ENCODE data around the gene YIF1B.

The YIF1B gene

DNA sequence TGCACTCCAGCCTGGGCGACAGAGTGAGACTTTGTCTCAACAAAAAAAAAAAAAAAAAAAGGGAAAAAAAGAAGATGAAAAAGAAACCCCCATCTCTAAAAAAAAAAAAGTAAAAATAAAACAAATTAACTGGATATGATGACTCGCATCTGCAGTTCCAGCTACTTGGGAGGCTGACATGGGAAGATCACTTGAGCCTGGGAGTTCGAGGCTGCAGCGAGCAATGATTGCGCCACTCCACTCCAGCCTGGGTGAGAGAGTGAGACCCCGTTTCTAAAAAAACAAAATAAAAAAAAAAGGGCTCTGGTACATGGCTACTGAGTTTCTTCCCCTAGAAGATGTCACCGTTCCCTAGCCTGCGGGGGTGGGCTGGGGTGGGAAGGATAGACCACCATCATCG lies 17.5 kb upstream of the YIF1B start:
- no peak for DNase-seq

DNA sequence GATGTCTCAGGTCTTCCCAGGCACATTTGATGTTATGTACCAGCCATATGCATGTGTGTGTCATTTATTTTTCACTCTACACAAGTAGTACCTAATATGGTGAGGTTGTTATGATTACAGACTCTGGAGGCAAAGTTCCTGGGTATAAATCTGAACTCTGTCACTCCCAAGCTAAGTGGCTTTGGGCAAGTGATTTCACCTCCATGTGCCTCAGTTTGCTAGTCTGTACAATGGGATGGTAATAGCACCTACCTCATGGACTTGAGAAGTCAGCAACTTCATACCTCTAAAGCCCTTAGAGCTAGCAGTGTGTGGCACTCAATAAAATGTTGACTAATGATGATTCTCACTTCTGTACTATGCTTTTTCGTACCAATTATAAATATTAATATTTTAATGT lies 16.0 kb upstream of the YIF1B start:
- DNase-seq = no peak

DNA sequence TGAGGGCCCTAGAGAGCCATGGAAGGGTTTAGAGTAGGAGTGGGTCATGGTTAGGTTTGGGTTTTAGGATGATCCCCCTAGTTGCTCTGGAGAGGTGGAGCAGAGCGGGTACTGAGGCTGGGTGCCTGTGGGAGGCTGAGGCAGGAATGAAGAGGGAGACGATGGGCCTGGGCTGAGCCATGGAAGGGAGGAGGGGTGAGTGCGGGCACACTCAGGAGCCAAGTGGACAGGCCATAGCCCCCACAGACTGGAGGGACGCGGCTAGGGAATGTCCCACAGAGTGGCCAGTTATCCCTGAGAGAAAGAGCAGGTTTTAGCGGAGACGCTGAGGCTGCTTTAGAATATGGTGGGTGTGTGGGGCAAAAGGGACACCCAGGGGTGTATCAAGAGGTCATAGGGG lies 13.9 kb upstream of the YIF1B start:
- no peak for DNase-seq

DNA sequence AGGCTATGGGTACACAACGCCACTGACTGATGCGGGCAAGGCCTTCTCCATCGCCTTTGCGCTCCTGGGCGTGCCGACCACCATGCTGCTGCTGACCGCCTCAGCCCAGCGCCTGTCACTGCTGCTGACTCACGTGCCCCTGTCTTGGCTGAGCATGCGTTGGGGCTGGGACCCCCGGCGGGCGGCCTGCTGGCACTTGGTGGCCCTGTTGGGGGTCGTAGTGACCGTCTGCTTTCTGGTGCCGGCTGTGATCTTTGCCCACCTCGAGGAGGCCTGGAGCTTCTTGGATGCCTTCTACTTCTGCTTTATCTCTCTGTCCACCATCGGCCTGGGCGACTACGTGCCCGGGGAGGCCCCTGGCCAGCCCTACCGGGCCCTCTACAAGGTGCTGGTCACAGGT lies 10.8 kb upstream of the YIF1B start:
- no peak for DNase-seq

DNA sequence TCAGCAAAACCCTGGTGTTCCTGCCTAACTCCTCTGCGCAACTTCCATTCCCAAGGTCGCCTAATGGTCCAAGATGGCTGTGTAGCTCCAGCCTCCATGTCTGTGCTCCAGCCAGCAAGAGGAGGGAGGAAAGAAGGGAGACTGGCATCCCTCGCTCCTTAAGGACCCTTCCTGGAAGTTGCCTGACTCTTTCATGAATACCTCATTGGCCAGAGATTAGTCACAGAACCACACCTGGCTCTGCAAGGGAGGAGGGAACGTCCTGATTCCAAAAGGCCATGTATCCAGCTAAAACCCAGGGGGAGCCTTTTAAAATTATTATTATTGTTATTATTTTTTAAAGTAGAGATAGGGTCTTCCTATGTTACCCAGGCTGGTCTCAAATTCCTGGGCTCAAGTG lies 8.7 kb upstream of the YIF1B start:
- no peak for DNase-seq

DNA sequence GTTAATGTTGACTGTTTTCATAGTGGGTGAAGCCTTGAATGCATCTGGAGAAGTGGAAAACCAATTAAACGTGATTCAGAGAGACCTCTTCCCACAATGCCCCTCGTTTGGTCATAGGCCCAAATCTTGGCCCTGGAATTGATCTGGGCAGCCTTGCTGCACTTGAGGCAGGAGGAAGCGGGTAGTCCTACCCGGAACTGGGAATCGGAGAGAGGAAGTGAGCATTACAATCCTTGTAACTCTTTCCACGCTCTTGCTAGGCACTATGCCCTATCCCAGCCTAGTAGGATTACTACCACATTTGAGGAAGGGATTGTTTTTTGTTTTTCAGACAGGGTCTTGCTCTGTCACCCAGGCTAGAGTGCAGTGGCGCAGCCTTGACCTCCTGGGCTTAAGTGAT lies 7.5 kb upstream of the YIF1B start:
- no peak for DNase-seq

DNA sequence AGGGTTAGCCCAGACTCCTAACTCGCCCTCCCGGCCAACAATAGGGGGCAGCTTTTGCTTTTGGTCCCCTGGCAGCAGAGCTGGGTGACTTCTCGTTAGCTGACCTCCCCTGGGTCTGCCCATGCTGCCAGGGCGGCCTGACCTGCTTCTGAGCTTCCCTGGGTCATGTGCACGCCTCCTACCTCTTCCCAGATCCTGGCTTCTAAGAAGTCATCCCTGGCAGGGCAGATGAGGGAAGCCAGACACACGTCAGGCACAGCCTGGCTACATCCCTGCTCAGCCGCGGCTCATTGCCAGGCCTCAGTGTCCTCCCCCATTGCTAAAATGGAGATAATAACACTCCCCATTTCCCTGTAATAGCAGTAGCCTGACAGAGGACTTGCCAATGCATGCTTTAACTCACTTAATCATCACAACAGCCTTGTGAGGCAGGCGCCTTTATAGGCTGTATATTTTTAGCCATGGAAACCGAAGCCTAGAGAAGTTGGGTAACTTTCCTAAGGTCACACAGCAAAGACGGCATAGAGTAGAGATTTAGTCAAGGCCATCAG lies 6.0 kb upstream of the YIF1B start:
- DNase-seq = no peak

DNA sequence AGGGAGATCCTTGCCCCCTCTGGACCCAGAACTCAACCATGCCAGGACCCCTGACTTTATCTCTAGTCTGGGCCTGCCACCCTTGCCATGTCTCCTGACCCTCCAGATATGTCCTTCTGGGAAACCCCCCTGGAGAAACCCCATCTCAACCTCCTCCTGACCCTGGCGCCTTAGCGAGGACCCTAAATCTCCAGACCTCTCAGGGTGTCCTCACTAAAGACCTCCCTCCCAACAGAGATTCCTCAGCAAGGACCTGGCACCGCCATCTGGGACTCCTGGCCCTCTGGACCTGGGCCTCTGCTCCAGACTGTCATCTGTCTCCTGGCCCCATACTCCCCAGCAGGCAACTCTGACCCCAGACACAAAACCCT lies 5.2 kb upstream of the YIF1B start:
- DNase-seq = no peak

DNA sequence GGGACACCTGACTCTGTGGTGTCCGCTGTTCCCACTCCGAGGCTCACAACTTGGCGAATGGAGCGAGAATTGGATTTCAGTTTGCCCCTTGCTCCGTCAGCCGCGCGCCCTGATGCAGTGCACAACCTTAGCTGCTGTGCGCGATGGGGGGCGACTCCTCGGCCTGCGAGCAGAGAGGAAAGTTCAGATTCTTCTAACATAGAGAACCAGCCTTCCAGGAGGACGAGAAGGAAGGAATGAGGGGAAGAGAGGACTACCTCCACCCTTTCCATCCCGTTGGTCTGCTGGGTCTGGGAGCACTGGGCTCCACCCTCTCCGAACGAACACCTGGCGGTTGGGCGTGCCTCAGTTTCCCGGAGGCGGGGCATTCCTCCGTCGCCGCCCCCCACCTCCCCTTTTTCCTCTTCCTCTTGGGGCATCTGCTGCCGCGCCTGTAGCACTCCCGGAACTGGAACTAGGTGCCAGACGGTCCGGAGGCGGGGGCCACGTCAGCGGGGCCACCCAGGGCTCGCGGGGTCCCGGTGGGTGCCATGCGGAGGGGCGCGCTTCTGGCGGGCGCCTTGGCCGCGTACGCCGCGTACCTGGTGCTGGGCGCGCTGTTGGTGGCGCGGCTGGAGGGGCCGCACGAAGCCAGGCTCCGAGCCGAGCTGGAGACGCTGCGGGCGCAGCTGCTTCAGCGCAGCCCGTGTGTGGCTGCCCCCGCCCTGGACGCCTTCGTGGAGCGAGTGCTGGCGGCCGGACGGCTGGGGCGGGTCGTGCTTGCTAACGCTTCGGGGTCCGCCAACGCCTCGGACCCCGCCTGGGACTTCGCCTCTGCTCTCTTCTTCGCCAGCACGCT lies 3.9 kb upstream of the YIF1B start, which contains the start of gene KCNK6:
Gene KCNK6, plus strand, starts transcription at position 425 of the 838 bp plus-strand sequence. Its CDS starts 106 bp downstream, at position 531.
- no peak for DNase-seq

DNA sequence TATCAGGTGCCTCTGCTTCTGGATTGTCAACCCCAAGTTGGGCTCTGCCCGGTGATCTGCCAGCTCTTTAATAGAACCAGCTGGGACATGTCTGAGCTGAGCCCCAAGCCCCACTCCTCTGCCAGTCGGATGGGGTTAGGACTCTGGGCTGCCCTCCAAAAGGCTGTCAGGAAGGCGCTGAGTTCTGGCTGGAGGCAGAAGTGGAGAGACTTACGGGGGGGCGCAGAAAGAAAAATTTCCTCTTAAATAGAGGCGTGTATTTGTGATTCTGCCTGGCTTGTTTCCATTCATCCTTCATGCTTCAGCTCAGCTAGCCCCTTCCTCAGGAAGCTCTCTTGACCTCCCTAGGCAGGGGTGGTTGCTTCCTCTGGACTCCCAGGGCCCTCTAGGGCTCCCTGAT lies 2.9 kb upstream of the YIF1B start:
- no peak for DNase-seq

DNA sequence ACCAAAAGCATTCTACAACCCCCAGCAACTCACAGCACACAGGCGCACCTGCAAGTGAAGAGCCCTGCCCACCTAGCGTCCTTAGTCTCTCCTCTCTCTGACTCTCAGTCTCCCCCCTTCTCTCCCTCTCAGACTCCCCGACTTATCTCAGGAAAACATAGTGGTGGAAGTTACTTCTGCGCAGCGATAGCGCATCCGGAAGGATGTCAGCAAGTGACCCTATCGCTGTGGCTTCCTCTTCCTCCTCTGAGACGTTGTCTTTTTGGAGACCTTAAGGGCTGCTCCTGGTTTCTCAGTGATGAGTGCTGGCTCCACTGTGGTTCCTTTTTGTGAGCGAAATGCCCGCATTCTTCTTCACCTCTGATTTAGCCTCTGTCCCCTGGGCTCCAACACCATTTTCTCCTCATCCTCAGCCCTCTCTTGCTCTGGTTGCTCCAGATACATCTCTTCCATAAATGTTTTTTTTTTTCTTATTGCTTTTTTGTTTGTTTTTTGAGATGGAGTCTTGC lies 1.4 kb upstream of the YIF1B start:
- DNase-seq = no peak

DNA sequence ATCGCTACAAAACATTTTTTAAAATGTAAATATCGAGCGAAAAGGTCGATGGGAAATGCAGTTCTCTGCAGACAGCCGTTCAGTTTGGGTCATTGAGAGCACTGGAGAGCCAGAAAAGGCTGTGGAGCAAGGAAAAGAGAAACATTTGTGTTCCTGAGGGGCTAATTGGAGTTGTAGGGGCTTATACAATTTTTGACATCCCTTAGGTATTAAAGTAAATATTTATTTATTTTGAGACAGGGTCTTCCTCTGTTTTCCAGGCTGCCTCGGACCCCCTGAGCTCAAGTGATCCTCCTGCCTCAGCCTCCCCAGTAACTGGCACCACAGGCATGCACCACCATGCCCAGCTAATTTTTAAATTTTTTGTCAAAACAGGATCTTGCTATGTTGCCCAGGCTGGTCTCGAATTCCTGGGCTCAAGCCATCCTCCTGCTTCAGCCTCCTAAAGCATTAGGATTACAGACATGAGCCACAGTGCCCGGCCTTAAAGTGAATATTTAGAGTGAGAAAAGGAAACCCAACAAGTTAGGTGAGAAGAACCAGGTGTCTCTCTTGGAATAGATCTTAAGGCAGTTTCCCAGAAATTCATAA lies 825 bp upstream of the YIF1B start:
- no peak for DNase-seq

DNA sequence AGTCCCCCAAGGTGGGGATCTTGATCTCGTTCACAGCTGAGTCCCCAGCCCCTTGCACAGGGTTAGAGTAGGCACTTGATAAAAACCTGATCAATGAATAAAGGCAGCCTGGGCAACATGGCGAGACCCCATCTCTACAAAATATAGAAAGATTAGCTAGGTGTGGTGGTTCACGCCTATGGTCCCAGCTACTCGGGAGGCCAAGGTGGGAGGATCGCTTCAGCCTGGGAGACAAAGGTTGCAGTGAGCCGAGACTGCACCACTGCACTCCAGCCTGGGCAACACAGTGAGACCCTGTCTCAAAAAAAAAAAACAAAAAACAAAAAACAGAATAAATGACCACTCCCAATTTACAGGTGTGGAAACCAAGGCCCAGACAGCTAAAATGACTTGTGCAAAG lies 4.8 kb downstream of the YIF1B start:
- no peak for DNase-seq

DNA sequence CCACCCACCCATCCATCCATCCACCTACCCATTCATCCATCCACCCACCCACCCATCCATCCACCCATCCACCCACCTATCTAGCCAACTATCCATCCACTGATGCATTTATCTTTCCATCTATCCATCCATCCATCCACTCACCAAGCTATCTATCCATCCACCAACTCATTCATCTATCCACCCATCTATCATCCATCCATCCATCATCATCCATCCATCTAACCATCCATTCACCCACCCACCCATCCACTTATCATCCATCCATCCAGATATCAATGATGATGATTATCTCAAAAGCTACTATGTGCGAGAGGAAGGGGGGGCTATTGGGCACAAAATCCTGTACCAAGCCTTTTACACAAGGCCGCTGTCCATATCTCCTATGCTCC lies 5.5 kb downstream of the YIF1B start:
- DNase-seq = no peak

DNA sequence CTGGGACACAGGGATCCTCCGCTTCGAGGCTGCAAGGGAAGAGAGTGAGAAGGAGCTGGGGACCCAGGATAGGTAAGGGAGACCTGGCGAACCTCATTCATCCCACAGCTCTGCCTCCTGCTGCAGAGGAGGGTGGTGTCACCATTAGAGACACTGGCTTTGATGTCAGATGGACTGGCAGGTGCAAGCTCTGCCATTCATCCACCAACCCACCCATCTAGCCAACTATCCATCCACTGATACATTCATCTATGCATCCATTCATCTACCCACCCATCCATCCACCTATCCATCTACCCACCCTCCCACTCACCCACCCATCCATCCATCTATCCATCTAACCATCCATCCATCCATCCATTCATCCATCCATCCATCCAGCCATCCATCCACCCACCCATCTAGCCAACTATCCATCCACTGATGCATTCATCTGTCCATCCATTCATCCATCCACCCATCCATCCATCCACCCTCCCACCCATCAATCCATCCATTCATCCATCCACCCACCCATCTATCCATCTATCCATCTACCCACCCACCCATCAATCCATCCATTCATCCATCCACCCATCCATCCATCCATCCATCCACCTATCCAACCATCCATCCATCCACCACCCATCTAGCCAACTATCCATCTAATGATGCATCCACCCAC lies 6.0 kb downstream of the YIF1B start:
- no peak for DNase-seq

DNA sequence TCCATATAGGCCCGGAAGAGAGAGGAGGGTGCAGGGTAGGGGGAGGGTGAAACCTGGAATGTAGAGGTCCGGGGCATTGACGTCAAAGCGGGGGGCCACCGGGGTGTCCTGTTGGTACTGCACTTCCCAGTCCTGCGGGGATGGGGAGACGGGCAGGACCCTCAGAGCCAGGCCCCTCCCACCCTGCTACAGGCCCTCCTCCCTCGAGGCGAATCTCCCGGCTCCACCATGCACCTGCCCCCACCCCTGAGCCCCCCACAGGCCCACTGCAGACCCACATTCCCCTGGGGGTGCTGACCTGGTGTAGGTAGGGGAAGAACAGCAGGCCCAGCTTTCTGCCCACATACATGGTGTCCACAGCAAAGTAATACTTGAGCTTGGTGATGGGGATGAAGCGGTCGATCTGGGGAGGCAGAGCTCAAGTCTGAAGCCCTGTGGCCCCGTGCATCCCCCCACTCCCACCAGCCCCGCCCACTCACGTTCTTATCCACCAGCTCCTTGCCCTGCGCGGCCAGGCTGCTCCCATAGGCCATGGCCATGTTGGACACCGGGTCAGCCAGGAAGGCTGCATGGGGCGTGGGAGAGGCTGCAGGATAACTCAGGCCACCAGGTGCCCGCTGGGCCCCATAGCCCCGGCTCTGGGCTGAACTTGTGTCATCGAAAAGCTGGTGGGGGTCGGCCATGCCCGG lies 6.7 kb downstream of the YIF1B start:
- DNase-seq = no peak

DNA sequence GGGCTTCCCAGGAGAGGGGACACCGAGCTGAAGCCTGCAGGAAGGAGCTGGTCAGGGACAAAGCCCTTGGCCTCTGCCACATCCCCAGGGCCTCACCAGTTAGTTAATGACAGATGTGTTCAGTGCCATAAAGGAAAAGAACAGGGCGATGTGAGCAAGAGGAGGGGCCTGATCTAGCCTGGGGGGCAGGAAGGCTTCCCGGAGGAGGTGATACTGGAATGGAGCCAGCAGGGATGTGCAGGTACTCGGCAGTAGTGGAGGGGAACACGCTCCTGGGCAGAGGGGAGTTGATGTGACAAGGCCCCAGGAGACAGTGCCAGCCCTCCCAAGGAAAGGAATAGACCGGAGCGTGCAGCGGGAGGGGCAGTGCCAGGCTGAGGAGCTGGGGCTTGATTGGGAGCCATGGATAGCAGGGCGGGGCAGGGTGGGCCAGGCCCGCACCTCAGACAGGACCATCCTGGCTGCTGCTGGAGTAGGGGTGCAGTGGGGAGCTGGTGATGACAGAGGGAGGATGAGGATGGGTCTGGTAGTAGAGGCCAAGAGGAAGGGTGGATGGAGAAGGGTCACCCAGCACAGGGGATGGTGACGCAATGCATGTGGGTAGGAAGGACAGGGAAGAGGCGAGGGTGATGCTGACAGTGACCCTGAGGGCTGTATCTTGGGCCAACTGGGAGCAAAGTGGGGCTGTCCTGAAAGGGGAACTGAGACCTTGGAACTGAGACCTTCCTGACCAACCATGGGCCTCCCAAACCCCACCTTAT lies 7.6 kb downstream of the YIF1B start:
- no peak for DNase-seq

DNA sequence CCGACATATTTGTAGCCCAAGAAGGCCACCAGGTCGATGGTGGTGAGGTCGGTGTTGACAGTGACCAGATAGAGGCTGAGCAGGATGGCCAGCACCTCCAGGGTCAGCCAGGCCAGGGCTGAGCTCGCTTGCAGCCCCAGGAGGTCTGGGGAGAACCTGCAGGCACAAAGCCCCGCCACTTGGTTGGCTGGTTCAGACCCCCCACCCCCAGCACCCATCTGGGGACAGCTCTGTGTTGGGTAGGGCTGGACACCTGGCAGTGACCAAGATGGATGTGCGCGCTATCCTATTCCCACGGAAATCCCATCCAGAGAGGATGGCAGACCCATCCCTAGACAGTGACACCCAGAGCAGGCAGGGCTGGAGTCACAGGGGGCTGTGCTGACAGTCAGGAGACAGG lies 8.2 kb downstream of the YIF1B start:
- DNase-seq = no peak

DNA sequence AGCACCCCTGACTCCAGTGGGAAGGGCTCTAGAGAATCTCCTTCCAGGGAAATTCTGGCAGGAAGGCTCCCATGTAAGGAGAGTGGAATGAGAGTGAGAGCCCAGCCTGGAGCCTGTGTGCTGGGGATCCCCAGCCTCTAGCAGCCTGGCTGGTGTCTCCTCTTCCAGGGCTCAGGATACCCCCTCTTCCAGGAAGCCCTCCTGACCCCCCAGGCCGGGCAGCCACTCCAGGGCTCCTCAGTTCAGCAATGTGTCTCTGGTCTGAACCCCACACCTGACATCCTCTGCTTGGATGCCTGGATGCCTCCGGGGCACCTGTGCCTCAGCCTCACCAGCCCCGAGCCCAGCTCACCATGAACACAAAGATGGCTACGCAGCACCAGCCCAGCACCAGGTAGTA lies 8.7 kb downstream of the YIF1B start:
- DNase-seq = no peak

DNA sequence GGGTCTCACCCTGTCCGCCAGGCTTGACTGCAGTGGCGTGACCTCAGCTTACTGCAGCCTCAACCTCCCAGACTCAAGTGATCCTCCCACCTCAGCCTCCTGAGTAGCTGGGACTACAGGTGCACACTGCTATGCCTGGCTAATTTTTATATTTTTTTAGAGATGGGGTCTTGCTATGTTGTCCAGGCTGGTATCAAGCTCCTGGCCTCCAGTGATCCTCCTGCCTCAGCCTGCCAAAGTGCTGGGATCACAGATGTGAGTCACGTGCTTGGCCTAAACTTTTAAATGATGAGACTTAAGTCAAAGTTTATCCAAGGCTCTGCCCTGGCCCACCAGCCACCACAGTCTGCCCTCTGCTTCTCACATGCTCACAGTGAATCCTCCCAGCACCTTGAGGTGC lies 9.5 kb downstream of the YIF1B start:
- DNase-seq = no peak

DNA sequence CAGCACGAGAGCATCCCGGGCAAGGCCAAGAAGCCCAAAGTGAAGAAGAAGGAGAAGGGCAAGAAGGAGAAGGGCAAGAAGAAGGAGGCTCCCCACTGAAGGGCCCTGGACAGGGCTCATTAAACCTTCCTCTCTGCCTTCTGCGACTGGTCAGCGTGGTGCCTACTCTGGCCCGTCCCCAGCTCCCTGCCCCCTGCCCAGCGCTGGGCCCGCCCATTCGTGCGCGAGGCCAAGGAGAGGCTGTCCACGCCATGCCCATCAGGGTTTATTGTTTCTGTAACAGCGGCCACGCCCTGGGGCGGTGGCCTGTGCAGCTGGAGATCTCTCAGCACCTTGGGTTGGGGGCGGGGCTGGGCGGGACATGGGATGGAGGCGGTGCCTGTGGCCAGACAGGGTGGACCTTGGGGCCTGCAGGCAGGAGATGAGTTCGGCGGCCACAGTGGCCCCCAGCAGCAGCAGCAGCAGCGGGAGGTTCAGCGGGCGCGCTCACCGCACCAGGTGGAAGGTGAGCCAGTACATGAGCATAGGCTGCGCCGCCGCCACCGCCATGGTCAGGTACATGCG lies 10.8 kb downstream of the YIF1B start:
- no peak for DNase-seq

DNA sequence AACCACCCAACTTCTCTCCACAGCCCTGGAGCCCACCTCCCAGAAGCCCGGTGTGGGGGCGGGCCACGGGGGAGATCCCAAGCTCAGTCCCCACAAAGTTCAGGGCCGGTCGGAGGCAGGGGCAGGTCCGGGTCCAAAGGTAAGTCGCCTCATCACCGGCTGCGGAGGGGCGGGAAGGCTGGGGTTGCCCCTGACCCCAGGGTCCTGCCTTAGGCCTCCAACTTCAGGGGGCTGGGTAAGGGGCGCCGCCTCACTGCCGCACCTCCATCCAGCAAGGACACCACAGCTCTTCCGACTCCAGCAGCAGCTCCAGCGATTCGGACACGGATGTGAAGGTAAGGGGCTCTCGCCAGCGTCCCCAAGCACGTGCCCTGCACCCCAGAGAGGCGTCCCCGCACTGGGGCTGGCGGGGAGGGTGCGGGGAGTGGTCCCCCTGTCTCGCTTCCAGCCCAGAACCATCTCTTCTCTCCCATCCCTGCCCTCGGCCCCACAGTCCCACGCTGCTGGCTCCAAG lies 11.3 kb downstream of the YIF1B start:
- DNase-seq = no peak
